Natural killer cell (primary cell): ENCODE results near the gene DLL4. TPM values are rescaled to one million over a fixed set of nuclear protein-coding genes. Genes with fewer than 3 reads are reported as not detected.

ENCODE experiments used
- ATAC-seq, 3 donors: fragments of 150-1000 bp in 2 of 3; fragments of 200-7000 bp in 1 of 3; cut with Tn5 transposase; 1 replicate in 1 of 3; 2 replicates in 2 of 3; pipeline ENCODE4 v1.10.0; 2021; ENCODE audit warnings: mild to moderate bottlenecking in 2 of 3, moderate library complexity in 2 of 3
- DNase-seq, 2 donors: peaks; one replicate each; pipeline versions ENCODE4 v3.0.0 to v3.0.0-alpha.2; 2013 to 2021; ENCODE audit warnings: mixed read lengths in 1 of 2
- H3K27ac ChIP-seq: one replicate; pipeline ENCODE4 v1.5.1; 2013; ENCODE audit warnings: mild to moderate bottlenecking, low read length
- H3K27me3 ChIP-seq: one replicate; pipeline ENCODE4 v1.6.1; 2013; ENCODE audit warnings: low read length; ENCODE audit not compliant: control insufficient read depth, insufficient read depth
- H3K36me3 ChIP-seq: one replicate; pipeline ENCODE4 v1.6.1; 2013; ENCODE audit warnings: low read length; ENCODE audit not compliant: control insufficient read depth, insufficient read depth
- H3K4me1 ChIP-seq: one replicate; pipeline ENCODE4 v1.6.1; 2013; ENCODE audit warnings: low read length; ENCODE audit not compliant: control insufficient read depth, insufficient read depth
- H3K4me3 ChIP-seq: one replicate; pipeline ENCODE4 v1.5.1; 2013; ENCODE audit warnings: low read length
- H3K9me3 ChIP-seq: one replicate; pipeline ENCODE4 v1.6.1; 2013; ENCODE audit warnings: low read length; ENCODE audit not compliant: control insufficient read depth, insufficient read depth
- H3K27ac Mint-ChIP-seq, 2 donors: one replicate each; pipeline ENCODE4 v1.8.0; 2022; ENCODE audit warnings: mild to moderate bottlenecking in 2 of 2, mixed read lengths in 2 of 2, moderate library complexity in 1 of 2
- H3K27me3 Mint-ChIP-seq, 2 donors: one replicate each; pipeline ENCODE4 v1.8.0; 2022; ENCODE audit warnings: low read depth in 2 of 2, mixed read lengths in 2 of 2
- H3K36me3 Mint-ChIP-seq: one replicate; pipeline ENCODE4 v1.8.0; 2022; ENCODE audit warnings: mixed read lengths
- H3K4me1 Mint-ChIP-seq, 2 donors: one replicate each; pipeline ENCODE4 v1.8.0; 2022; ENCODE audit warnings: mixed read lengths in 2 of 2
- H3K4me3 Mint-ChIP-seq: one replicate; pipeline ENCODE4 v1.8.0; 2022; ENCODE audit warnings: mild to moderate bottlenecking, moderate library complexity, mixed read lengths
- H3K9me3 Mint-ChIP-seq, 2 donors: one replicate each; pipeline ENCODE4 v1.8.0; 2022; ENCODE audit warnings: mixed read lengths in 2 of 2
- WGBS: methylation state at CpG from one replicate; pipeline ENCODE4 v1.1.7; 2013; ENCODE audit warnings: missing lambda C conversion rate; ENCODE audit not compliant: insufficient coverage; 5-methylcytosine and 5-hydroxymethylcytosine counted together
- intact Hi-C: fragments of 100-400 bp; cut with micrococcal nuclease; formaldehyde crosslinking; loops from one replicate; pipeline ENCODE4 v1.14.2; 2022
- total RNA-seq, 4 donors: library from RNA; stranded (reverse); fragments of 120-200 nt in 1 of 4; gene quantifications; one replicate each; pipeline versions ENCODE4 v1.2.3 to v1.2.4, GENCODE V29; 2013 to 2022
- TF ChIP-seq, protein P1 (sequence below): fragments of 200-600 bp; IDR thresholded peaks from one replicate; pipeline ENCODE4 v1.8.0; 2022; ENCODE audit warnings: antibody characterized with exemption

Gene DLL4
- total RNA-seq, 3 donors from 2014 or later (not counting 1 experiment from before 2014, with no cell fraction given), result 0.10 to 0.16 TPM; not detected in 1

DNA sequence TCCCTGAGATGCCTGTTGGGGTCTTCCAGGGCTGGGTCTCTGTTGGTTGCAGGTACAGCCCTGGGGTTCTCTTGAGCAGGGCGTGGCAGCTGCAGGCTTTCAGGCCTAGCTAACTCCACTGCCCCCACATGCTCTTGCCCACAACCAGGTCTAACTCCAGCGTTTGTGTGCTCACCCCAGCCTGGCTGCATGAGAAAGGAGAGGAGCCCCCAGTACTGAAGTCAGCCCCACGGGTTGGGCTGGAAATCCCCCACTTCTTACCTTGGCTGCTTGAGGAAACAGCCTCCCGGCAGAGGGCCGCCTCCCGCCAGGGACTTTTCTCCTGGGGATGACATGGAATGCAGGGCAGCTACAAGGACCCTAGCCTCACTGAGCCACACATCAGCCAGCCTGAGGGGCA is 16.7 kb upstream of the DLL4 start:
- Mint-ChIP-seq H3K4me3 (no peak overlapping the region), H3K36me3 (no peaks in the 10 kb centered on the region), H3K9me3 (no peaks in the 10 kb centered on the region), H3K4me1 (peaks cover under 1 to 9% of the 10 kb centered on the region in 2 donors), H3K27me3 (no peaks in the 10 kb centered on the region), H3K27ac (no peak overlapping the region)
- intact Hi-C loops, result no loop called here
- Histone ChIP-seq H3K36me3 (no peaks in the 10 kb centered on the region), H3K9me3 (no peaks in the 10 kb centered on the region), H3K4me1 (peaks cover 4% of the 10 kb centered on the region), H3K27ac (no peak overlapping the region), H3K27me3 (no peaks in the 10 kb centered on the region), H3K4me3 (no peak overlapping the region)
- WGBS, result 60% methylated on average over 6 of the region's 6 CpGs
- DNase-seq (no peak), ATAC-seq (no peak)
- TF ChIP-seq, protein P1, sequence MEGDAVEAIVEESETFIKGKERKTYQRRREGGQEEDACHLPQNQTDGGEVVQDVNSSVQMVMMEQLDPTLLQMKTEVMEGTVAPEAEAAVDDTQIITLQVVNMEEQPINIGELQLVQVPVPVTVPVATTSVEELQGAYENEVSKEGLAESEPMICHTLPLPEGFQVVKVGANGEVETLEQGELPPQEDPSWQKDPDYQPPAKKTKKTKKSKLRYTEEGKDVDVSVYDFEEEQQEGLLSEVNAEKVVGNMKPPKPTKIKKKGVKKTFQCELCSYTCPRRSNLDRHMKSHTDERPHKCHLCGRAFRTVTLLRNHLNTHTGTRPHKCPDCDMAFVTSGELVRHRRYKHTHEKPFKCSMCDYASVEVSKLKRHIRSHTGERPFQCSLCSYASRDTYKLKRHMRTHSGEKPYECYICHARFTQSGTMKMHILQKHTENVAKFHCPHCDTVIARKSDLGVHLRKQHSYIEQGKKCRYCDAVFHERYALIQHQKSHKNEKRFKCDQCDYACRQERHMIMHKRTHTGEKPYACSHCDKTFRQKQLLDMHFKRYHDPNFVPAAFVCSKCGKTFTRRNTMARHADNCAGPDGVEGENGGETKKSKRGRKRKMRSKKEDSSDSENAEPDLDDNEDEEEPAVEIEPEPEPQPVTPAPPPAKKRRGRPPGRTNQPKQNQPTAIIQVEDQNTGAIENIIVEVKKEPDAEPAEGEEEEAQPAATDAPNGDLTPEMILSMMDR, result no peak

DNA sequence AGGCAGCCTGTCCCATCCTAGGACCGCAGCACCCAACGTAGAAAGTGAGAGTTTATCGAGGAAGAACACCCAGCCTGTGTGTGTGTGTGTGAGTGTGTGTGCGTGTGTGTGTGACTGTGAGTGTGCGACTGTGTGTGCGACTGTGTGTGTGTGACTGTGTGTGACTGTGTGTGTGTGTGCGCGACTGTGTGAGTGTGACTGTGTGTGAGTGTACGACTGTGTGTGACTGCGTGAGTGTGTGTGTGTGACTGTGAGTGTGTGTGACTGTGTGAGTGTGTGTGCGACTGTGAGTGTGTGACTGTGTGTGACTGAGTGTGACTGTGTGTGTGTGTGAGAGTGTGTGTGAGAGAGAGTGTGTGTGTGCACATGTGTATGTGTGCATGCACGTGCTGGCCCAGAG is 15.1 kb upstream of the DLL4 start:
- no peaks in the 10 kb centered on the region for H3K4me1 ChIP-seq
- Mint-ChIP-seq H3K9me3 (no peaks in the 10 kb centered on the region), H3K4me3 (no peak overlapping the region), H3K27ac (peak overlapping the region in 1 of 2 donors; percentile 14), H3K27me3 (no peaks in the 10 kb centered on the region), H3K36me3 (no peaks in the 10 kb centered on the region), H3K4me1 (no peaks in the 10 kb centered on the region)
- TF ChIP-seq, protein P1, result no peak
- no peaks in the 10 kb centered on the region for H3K36me3 ChIP-seq
- H3K4me3 ChIP-seq, result no peak overlapping the region
- no peaks in the 10 kb centered on the region for H3K27me3 ChIP-seq
- no peaks in the 10 kb centered on the region for H3K9me3 ChIP-seq
- intact Hi-C loops, result no loop called here
- H3K27ac ChIP-seq, result no peak overlapping the region
- 92% methylated on average over 12 of the region's 12 CpGs for WGBS
- ATAC-seq (peak in 1 of 3 donors; percentile 30), DNase-seq (no peak)

DNA sequence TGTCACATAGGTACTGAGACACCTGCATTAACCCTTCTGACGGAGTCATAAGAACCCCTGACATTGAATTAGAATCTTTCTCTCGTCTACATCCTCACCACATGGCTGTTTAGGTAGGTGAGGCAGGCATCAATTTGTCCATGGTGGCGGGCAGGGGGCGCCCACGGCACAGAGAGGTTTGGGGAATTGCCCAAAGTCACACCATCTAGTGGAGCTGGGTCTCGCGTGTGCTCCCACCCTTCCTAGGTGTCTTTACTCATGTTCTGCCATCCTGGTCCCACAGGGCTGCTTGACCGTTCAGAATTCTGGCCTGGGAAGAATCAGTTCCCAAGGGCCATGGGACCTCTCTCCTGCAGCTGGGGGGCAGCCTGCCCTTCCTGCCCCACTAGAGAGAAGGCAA is 14.7 kb upstream of the DLL4 start:
- no peaks in the 10 kb centered on the region for H3K27me3 ChIP-seq
- H3K9me3 Mint-ChIP-seq, result no peaks in the 10 kb centered on the region
- H3K4me3 Mint-ChIP-seq, result no peak overlapping the region
- ATAC-seq (no peak), DNase-seq (no peak)
- no peaks in the 10 kb centered on the region for H3K9me3 ChIP-seq
- H3K36me3 ChIP-seq, result no peaks in the 10 kb centered on the region
- H3K36me3 Mint-ChIP-seq, result no peaks in the 10 kb centered on the region
- WGBS, result 85% methylated on average over 6 of the region's 8 CpGs
- no peaks in the 10 kb centered on the region for H3K27me3 Mint-ChIP-seq
- H3K4me3 ChIP-seq, result no peak overlapping the region
- no peak overlapping the region for H3K27ac Mint-ChIP-seq
- intact Hi-C loops, result no loop called here
- H3K4me1 ChIP-seq, result no peaks in the 10 kb centered on the region
- TF ChIP-seq, protein P1, result no peak
- no peak overlapping the region for H3K27ac ChIP-seq
- H3K4me1 Mint-ChIP-seq, result no peaks in the 10 kb centered on the region

DNA sequence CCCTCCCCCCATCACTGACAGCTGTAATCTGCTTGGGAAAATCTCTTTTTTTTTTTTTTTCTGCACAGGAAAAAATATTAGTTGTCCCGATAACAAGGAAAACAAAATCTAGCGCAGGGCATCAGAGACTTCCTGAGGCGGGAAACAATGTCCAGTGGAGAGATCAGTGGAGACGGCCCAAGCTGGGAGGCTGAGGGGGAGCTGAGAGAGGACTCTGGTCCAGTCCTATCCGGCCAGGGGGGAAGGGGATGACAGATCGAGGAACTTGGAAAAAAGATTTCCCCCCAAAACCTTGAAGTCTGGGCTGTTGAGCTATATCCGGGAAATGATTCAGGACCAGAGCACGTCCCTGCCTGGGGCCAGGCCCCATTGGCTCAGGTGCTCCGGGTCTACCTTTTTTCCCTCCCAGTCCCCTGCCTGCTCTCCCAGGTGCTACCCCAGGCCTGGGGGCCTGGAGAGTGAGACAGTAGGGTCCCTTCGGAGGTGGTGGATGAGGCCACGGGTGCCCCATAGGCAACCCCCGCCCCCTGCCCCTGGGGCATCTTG is 14.0 kb upstream of the DLL4 start:
- TF ChIP-seq, protein P1, result no peak
- 94% methylated on average over 12 of the region's 12 CpGs for WGBS
- no peaks in the 10 kb centered on the region for H3K9me3 ChIP-seq
- no peaks in the 10 kb centered on the region for H3K36me3 Mint-ChIP-seq
- H3K4me1 ChIP-seq, result no peaks in the 10 kb centered on the region
- H3K4me3 Mint-ChIP-seq, result no peak overlapping the region
- no peak overlapping the region for H3K27ac Mint-ChIP-seq
- H3K36me3 ChIP-seq, result no peaks in the 10 kb centered on the region
- H3K27me3 ChIP-seq, result no peaks in the 10 kb centered on the region
- H3K4me1 Mint-ChIP-seq, result no peaks in the 10 kb centered on the region
- H3K4me3 ChIP-seq, result no peak overlapping the region
- ATAC-seq, result no peak
- DNase-seq, result no peak
- no peaks in the 10 kb centered on the region for H3K27me3 Mint-ChIP-seq
- intact Hi-C loops, result no loop called here
- H3K27ac ChIP-seq, result no peak overlapping the region
- no peaks in the 10 kb centered on the region for H3K9me3 Mint-ChIP-seq
